Liver (tissue), 9 donors: Measurements from ENCODE around the gene HTD2. TPM values are rescaled to one million over a fixed set of nuclear protein-coding genes. Genes with fewer than 3 reads are reported as not detected.
"Not testable (repeated sequence)": the region's sequence is repeated elsewhere in the genome, so short reads cannot be mapped to it uniquely, and the experiment has no call there.

ENCODE experiments used
- DNase-seq: peaks from one replicate; pipeline ENCODE4 v3.0.0-alpha.2; 2017; ENCODE audit warnings: low spot score
- H3K27ac ChIP-seq, 2 donors: one replicate each; pipeline ENCODE4 v1.7.0; 2013; ENCODE audit warnings: inconsistent platforms in 2 of 2, low read length in 2 of 2, control low read depth in 1 of 2, low read depth in 1 of 2, mild to moderate bottlenecking in 1 of 2
- H3K27me3 ChIP-seq, 4 donors: one replicate each; pipeline versions ENCODE4 v1.6.1 to v1.7.0; 2013; ENCODE audit warnings: low read length in 3 of 4, inconsistent platforms in 1 of 4, mild to moderate bottlenecking in 1 of 4, moderate library complexity in 1 of 4; ENCODE audit not compliant: control insufficient read depth in 4 of 4, insufficient read depth in 4 of 4
- H3K36me3 ChIP-seq, 4 donors: one replicate each; pipeline versions ENCODE4 v1.6.1 to v1.7.0; 2013; ENCODE audit warnings: low read length in 3 of 4, mild to moderate bottlenecking in 3 of 4, low read depth in 1 of 4, moderate library complexity in 1 of 4; ENCODE audit not compliant: control insufficient read depth in 4 of 4, insufficient read depth in 3 of 4
- H3K4me1 ChIP-seq, 4 donors: one replicate each; pipeline versions ENCODE4 v1.6.1 to v1.7.0; 2013; ENCODE audit warnings: low read length in 3 of 4, mild to moderate bottlenecking in 3 of 4, moderate library complexity in 1 of 4; ENCODE audit not compliant: control insufficient read depth in 4 of 4, insufficient read depth in 4 of 4
- H3K4me3 ChIP-seq, 3 donors: one replicate each; pipeline versions ENCODE4 v1.6.1 to v1.7.0; 2013; ENCODE audit warnings: low read length in 3 of 3, control low read depth in 1 of 3, low read depth in 1 of 3, mild to moderate bottlenecking in 1 of 3
- H3K9ac ChIP-seq, 2 donors: one replicate each; pipeline ENCODE4 v1.7.0; 2013; ENCODE audit warnings: low read length in 2 of 2, mild to moderate bottlenecking in 2 of 2, moderate library complexity in 2 of 2, control low read depth in 1 of 2, low read depth in 1 of 2
- H3K9me3 ChIP-seq, 4 donors: one replicate each; pipeline versions ENCODE4 v1.6.1 to v1.7.0; 2013; ENCODE audit warnings: low read length in 3 of 4; ENCODE audit not compliant: control insufficient read depth in 4 of 4
- EGR1 ChIP-seq, 2 donors: IDR thresholded peaks; 2 replicates each; pipeline ENCODE4 v1.6.1; 2016 to 2018; ENCODE audit warnings: antibody characterized with exemption in 2 of 2, low read depth in 2 of 2
- FOXA1 ChIP-seq: IDR thresholded peaks from 2 replicates; pipeline ENCODE4 v1.6.1; 2016; ENCODE audit warnings: antibody characterized with exemption
- FOXA2 ChIP-seq: IDR thresholded peaks from 2 replicates; pipeline ENCODE4 v1.6.1; 2016; ENCODE audit warnings: antibody characterized with exemption
- GABPA ChIP-seq, 2 donors: IDR thresholded peaks in 1 of 2; conservative IDR thresholded peaks in 1 of 2; 2 replicates each; pipeline ENCODE4 v1.6.1; 2016; ENCODE audit warnings: antibody characterized with exemption in 2 of 2, mild to moderate bottlenecking in 1 of 2, moderate library complexity in 1 of 2
- HNF4A ChIP-seq, 2 donors: conservative IDR thresholded peaks; 2 replicates each; pipeline ENCODE4 v1.6.1; 2016; ENCODE audit warnings: antibody characterized with exemption in 2 of 2, mild to moderate bottlenecking in 2 of 2
- HNF4G ChIP-seq: IDR thresholded peaks from 2 replicates; pipeline ENCODE4 v1.6.1; 2016; ENCODE audit warnings: antibody characterized with exemption
- JUND ChIP-seq, 2 donors: IDR thresholded peaks; 2 replicates each; pipeline ENCODE4 v1.6.1; 2016; ENCODE audit warnings: antibody characterized with exemption in 2 of 2
- MAX ChIP-seq: IDR thresholded peaks from 2 replicates; pipeline ENCODE4 v1.6.1; 2016; ENCODE audit warnings: antibody characterized with exemption
- NR2F2 ChIP-seq: IDR thresholded peaks from 2 replicates; pipeline ENCODE4 v1.6.1; 2016; ENCODE audit warnings: antibody characterized with exemption
- RAD21 ChIP-seq, 2 donors: IDR thresholded peaks; 2 replicates each; pipeline ENCODE4 v1.6.1; 2016; ENCODE audit warnings: antibody characterized with exemption in 2 of 2, mild to moderate bottlenecking in 2 of 2
- REST ChIP-seq: IDR thresholded peaks from 2 replicates; pipeline ENCODE4 v1.6.1; 2016; ENCODE audit warnings: antibody characterized with exemption, mild to moderate bottlenecking
- RXRA ChIP-seq, 2 donors: IDR thresholded peaks; 2 replicates each; pipeline ENCODE4 v1.6.1; 2017 to 2018; ENCODE audit warnings: antibody characterized with exemption in 2 of 2, mild to moderate bottlenecking in 1 of 2
- SP1 ChIP-seq: IDR thresholded peaks from 2 replicates; pipeline ENCODE4 v1.6.1; 2018; ENCODE audit warnings: antibody characterized with exemption, mild to moderate bottlenecking
- TAF1 ChIP-seq: conservative IDR thresholded peaks from 2 replicates; pipeline ENCODE4 v1.6.1; 2016; ENCODE audit warnings: antibody characterized with exemption, mild to moderate bottlenecking
- YY1 ChIP-seq: IDR thresholded peaks from 2 replicates; pipeline ENCODE4 v1.6.1; 2016; ENCODE audit warnings: antibody characterized with exemption, mild to moderate bottlenecking
- WGBS: extraction: QIAGEN DNeasy Blood & Tissue Kit; methylation state at CpG from one replicate; pipeline ENCODE4 v1.1.7; 2013; 5-methylcytosine and 5-hydroxymethylcytosine counted together
- polyA plus RNA-seq, 2 donors: library from polyadenylated mRNA; stranded (reverse) in 1 of 2; unstranded in 1 of 2; fragments of 200-250 nt in 1 of 2; fragments of >200 nt in 1 of 2; fragmentation: Nextera tagmentation in 1 of 2; extraction: Ambion mirVana in 1 of 2; gene quantifications; one replicate each; pipeline versions ENCODE4 v1.2.1 to v1.2.3, GENCODE V29; 2013 to 2015
- total RNA-seq, 2 donors: library from RNA; depleted of rRNA; stranded (reverse); fragments of >200 nt; gene quantifications; one replicate each; pipeline ENCODE4 v1.2.3, GENCODE V29; 2014
- TF ChIP-seq, protein P1 (sequence below): IDR thresholded peaks from 2 replicates; pipeline ENCODE4 v1.6.1; 2016; ENCODE audit warnings: antibody characterized with exemption
- TF ChIP-seq, protein P2 (sequence below): fragments of 150-350 bp; IDR thresholded peaks from 2 replicates; pipeline ENCODE4 v1.5.1; 2017; ENCODE audit warnings: improper control_type of control experiment, low read depth, low read length; ENCODE audit not compliant: missing input control
- donor health status: healthy.
- donor health status: healthy.
- donor health status: healthy.
- donor health status: healthy.
- donor health status: healthy.

Gene HTD2
- total and polyA plus RNA-seq, 4 donors, result 6.6 to 14.8 (median 11.0) TPM

DNA sequence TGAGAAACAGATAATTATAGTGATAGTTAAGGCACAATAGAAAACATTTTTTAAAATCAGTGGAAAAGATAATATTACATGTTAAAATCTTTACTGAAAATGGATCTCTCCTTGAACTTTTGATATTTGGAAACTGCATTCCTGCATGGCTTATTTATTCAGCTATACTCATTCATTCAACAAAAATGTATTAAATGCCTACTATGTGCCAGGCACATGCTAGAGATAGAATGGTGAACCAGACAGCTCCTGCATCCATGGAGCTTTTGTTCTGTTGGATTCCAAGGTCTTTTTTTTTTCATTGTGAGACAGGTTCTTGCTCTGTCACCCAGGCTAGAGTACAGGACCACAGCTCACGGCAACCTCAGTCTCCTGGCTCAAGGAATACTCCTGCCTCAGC, 30.9 kb downstream of the HTD2 start:
- Histone ChIP-seq H3K36me3 (peaks cover 0 to 3% (median 0%) of the 10 kb centered on the region in 4 donors), H3K4me1 (peaks cover 11 to 22% (median 18%) of the 10 kb centered on the region in 4 donors), H3K9ac (no peak overlapping the region), H3K9me3 (no peaks in the 10 kb centered on the region), H3K27ac (no peak overlapping the region), H3K27me3 (no peaks in the 10 kb centered on the region), H3K4me3 (no peak overlapping the region)
- TF ChIP-seq HNF4A (conservative IDR thresholded peaks at IDR 0.05), result no peak
- no peak for TF ChIP-seq HNF4G
- TF ChIP-seq, protein P1, sequence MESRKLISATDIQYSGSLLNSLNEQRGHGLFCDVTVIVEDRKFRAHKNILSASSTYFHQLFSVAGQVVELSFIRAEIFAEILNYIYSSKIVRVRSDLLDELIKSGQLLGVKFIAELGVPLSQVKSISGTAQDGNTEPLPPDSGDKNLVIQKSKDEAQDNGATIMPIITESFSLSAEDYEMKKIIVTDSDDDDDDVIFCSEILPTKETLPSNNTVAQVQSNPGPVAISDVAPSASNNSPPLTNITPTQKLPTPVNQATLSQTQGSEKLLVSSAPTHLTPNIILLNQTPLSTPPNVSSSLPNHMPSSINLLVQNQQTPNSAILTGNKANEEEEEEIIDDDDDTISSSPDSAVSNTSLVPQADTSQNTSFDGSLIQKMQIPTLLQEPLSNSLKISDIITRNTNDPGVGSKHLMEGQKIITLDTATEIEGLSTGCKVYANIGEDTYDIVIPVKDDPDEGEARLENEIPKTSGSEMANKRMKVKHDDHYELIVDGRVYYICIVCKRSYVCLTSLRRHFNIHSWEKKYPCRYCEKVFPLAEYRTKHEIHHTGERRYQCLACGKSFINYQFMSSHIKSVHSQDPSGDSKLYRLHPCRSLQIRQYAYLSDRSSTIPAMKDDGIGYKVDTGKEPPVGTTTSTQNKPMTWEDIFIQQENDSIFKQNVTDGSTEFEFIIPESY, result no peak
- TF ChIP-seq JUND (IDR thresholded peaks at IDR 0.05), result no peak
- no peak for TF ChIP-seq EGR1 (IDR thresholded peaks at IDR 0.05; ENCODE audit: low read depth in 2 of 2)
- no peak for TF ChIP-seq REST
- TF ChIP-seq MAX, result no peak
- no peak for TF ChIP-seq FOXA2
- TF ChIP-seq RXRA (IDR thresholded peaks at IDR 0.05), result no peak
- no peak for TF ChIP-seq RAD21 (IDR thresholded peaks at IDR 0.05)
- TF ChIP-seq, protein P2, sequence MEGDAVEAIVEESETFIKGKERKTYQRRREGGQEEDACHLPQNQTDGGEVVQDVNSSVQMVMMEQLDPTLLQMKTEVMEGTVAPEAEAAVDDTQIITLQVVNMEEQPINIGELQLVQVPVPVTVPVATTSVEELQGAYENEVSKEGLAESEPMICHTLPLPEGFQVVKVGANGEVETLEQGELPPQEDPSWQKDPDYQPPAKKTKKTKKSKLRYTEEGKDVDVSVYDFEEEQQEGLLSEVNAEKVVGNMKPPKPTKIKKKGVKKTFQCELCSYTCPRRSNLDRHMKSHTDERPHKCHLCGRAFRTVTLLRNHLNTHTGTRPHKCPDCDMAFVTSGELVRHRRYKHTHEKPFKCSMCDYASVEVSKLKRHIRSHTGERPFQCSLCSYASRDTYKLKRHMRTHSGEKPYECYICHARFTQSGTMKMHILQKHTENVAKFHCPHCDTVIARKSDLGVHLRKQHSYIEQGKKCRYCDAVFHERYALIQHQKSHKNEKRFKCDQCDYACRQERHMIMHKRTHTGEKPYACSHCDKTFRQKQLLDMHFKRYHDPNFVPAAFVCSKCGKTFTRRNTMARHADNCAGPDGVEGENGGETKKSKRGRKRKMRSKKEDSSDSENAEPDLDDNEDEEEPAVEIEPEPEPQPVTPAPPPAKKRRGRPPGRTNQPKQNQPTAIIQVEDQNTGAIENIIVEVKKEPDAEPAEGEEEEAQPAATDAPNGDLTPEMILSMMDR, result no peak
- TF ChIP-seq FOXA1, result no peak
- TF ChIP-seq TAF1, result no peak
- no peak for TF ChIP-seq SP1
- no peak for TF ChIP-seq GABPA (IDR thresholded peaks at IDR 0.05 in 1 of 2, conservative IDR thresholded peaks at IDR 0.05 in 1 of 2)
- no peak for TF ChIP-seq NR2F2
- no peak for TF ChIP-seq YY1
- DNase-seq, result no peak
- WGBS, result 97% methylated on average over 1 of the region's 1 CpG

- H3K36me3 ChIP-seq, H3K27ac ChIP-seq, H3K27me3 ChIP-seq, H3K4me3 ChIP-seq, DNase-seq, H3K9ac ChIP-seq, H3K9me3 ChIP-seq: not testable (repeated sequence)
- WGBS, result 97% methylated on average over 12 of the region's 12 CpGs
- H3K4me1 ChIP-seq, result peaks cover 8 to 19% (median 12%) of the 10 kb centered on the region in 4 donors
Measured at GRCh38 chr3:58339146-58339545, 32.8 kb downstream of the HTD2 start.
